GM03348 (cell line): ENCODE measurements around the gene ATF2.

Experiments
- DNase-seq: peaks from one replicate; pipeline ENCODE4 v3.0.0; 2012; ENCODE audit warnings: low spot score

ATF2 gene, protein sequence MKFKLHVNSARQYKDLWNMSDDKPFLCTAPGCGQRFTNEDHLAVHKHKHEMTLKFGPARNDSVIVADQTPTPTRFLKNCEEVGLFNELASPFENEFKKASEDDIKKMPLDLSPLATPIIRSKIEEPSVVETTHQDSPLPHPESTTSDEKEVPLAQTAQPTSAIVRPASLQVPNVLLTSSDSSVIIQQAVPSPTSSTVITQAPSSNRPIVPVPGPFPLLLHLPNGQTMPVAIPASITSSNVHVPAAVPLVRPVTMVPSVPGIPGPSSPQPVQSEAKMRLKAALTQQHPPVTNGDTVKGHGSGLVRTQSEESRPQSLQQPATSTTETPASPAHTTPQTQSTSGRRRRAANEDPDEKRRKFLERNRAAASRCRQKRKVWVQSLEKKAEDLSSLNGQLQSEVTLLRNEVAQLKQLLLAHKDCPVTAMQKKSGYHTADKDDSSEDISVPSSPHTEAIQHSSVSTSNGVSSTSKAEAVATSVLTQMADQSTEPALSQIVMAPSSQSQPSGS

DNA sequence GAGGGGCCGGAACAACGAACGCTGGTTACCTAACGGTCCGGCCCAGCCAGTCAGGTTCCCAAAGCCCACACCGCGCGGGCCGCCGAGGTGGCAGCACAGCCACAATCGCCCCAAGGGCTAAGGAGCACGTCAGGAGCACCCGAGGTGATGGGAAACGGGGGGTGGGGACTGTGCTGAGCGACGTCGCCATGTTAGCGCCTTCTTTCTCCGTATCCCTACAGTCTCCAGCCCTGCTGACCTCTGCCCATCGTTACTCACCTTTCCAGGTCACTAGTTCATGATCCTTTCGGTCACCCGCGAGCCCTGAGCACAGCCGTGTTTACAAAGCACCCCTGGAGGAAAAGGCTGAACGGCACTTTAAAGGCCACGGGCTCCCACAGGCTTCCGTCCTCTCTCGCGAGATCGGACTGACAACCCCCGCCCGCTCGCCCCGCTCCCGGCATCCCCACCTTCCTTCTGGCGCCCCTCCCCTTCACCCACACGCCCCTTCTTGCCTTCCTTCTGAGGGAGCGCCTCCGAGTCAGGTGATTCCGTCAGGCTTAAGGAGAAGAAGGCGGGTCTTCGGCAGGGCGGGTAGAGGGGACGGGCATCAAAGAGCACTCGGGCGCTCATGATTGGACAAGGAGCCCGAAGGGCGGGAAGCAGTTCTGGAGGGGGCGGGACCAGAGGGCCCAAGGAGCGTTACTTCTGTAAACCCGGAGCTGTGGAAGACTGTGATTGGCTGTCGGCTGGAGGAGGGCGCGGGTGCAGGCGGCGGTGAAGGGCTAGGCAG, at the start of gene ATF2:
Gene ATF2 (minus strand): TSS at position 412 of the 772 bp plus-strand sequence. CDS start 31,760 bp downstream, outside the sequence.
- peak; percentile 97 for DNase-seq

DNA sequence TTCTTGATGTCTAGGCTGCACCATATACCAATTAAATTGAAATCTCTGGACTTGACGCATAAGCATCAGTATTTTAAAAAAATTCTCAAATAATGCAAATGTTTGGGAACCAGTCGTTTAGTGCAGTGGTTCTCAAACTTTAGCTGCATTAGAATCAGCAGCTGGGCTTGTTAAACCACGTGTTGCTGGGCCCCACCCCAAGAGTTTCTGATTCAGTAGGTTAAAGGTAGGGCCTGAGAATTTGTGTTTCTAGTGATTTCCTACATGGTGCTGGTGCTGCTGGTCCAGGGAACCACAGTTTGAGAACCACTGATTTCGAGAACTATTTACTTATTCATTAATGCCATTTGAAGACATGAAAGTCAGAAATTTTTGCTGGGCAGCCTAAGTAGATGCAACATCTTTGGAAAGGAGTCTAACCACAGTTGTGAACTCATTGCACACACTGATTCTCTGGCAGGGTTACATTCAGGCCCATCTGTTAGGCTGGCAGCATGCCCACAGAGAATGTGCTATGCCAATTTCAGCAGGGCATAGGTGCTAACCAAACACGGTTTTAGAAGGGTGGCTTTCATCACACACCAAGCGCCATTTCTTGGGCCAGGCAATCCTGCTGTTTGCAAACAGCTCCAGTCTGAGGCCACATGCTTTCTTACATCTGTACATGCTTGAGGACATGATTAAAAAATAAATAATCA, 39.9 kb upstream of the ATF2 start:
- no peak for DNase-seq

DNA sequence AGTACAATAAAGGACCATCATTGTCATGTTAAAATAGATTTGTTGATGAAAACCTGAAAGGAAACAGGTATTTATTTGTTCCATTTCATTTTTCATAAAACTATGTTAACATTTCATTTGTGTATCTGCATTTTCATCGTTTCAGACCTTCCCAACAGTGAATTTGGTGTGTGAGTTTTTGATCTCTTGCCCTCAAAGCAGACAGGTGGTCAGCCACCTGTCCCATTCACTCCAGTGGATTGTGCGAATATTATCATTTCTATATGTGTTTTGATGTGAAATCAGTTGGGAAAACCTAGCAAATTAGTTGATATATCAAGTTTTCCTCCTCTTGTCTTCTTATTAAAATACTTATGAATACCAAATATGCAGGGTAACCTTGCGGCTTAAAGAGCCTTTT, 38.9 kb upstream of the ATF2 start:
- DNase-seq = no peak

DNA sequence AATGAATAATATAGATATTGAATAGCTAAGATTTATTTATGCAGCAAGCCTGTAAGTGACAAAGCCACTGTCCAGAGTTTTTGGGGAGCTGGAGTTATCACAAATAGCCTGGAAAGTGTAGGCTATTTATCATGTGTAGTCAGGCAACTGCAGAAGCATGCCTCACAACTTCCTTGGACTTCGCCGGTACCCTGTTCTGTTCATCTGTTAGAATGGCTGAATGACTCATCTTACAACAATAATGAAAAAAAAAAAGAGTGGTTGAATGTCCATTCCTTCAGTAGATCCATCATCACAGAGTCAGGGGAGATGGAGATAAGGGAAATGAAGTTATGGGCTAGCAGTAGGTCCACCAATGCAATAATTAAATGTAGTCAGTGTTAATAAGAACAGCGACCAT, 37.5 kb upstream of the ATF2 start:
- DNase-seq = peak; percentile 5

DNA sequence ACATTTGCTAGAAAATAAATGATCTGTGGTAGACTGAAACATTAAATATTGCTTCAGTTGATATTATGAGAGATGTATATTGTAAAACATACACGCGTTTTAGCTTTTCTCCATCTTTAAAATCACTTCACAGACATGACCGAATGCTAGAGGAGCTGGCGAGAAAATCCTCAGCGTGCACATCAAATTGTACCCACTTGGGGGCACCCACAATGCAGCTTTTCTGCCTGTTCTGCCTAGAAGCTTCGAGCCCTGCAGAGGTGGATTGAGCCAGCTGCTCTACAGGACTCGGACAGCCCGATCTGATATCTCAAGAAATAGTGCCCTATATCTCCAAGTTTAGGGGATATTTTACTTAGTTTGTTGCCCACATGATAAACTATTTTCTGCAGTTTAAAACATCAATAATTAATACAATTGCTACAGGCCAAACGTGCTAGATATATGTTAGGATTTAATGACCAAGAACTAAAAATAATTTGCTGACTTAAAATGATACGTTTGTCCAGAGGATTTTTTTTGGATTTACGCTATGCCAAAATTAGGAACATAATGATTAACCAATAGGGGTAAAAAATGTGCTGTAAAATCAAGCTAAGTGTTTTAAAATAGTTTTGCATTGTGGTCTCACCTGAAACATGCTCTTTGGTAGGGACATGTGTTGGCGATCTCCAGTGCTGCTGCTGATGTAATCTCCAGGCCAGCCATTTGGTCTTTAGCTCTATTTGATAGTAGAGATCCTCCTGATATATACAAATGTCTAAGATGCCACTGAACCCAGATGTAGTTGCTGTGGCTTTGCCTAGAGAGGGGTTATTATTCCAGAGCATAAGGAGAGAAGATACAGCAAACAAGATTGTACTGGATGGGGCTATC, 35.9 kb upstream of the ATF2 start:
- peak; percentile 53 for DNase-seq

DNA sequence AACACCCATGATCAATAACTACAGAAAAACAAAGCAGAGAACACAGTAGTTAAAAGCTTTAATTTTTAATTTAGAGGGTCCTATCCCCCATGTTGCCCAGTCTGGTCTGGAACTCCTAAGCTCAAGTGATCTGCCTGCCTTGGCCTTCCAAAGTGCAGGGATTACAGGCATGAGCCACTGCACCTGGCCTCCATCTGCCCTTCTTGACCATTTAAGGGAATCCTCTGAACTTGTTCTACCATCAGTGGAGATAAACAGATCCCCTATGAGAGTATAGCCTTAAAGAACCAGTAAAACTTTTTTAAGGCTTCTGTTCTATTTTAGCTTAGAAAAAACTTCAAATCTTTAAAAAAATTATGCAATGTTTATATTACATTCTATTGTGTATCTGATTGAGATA, 27.0 kb upstream of the ATF2 start:
- DNase-seq = no peak

DNA sequence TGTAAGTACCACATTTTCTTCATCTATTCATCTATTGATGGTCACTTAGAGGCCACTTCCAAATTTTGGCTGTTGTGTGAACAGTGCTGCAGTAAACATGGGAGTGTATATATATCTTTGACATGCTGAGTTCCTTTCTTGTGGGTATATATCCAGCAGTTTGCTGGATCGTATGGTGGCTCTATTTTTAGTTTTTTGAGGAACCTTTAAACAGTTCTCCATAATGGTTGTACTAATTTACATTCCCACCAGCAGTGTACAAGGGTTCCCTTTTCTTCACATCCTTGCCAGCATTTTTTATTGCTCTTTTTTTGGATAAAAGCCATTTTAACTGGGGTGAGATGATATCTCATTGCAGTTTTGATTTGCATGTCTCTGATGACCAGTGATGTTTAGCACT, 20.8 kb upstream of the ATF2 start:
- DNase-seq = no peak

DNA sequence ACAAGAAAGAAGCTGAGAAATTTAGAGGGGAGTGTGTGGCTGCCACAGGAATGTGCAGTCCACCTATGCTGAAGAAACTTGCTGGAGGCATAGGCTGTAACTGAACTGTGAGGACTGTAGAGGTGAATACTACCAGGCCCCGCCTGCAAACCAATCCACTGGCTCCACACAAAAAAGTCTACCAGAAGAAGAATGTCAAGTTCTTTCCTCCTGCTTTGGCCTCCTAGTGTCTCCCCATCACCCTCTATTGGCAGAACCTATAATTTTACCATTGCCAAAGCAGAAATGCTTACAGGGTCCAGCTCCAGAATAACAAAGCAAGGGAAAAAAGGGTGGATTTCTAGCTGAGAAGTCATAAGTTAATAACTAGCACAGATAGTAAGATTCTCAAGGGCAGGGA, 19.4 kb upstream of the ATF2 start:
- peak; percentile 7 for DNase-seq

DNA sequence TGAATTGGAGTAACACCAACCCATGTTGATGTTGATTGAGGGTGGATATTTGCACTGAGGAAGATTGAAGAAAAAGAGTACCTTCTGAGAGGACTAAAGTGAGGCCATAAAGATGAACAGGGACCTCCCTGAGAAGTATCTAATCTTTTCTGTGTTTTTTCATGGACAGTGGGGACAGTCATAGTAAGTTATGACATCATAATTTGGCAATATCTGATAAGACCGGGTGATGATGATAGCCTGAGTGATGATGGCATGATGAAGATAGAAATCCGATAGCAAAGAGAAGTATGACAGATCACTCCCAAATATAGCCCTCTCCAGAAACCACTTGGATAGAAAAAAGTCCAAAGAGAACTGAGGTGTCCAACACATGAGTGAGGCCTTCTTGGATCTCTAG, 15.7 kb upstream of the ATF2 start:
- DNase-seq = no peak

DNA sequence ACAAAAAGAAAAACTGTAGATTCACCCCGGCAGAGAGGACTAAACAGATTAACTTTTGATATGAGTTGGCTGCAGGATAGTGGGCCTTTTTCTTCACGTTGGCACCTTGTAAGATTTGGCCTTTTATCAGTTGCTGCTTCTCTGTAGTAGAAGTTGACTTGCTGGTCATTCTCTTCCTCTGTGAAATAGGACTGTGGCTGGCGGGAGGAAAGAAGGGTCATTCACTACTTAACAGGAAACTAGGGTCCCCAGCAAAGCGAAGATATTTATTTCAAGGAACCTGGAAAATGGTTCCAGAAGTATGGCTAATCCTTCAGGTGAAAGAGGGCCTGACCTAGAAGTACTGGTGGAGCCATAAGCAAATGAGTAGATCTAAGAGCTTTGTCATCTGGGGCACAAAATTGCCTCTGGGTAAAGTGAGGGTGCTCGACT, 13.9 kb upstream of the ATF2 start:
- DNase-seq = no peak

DNA sequence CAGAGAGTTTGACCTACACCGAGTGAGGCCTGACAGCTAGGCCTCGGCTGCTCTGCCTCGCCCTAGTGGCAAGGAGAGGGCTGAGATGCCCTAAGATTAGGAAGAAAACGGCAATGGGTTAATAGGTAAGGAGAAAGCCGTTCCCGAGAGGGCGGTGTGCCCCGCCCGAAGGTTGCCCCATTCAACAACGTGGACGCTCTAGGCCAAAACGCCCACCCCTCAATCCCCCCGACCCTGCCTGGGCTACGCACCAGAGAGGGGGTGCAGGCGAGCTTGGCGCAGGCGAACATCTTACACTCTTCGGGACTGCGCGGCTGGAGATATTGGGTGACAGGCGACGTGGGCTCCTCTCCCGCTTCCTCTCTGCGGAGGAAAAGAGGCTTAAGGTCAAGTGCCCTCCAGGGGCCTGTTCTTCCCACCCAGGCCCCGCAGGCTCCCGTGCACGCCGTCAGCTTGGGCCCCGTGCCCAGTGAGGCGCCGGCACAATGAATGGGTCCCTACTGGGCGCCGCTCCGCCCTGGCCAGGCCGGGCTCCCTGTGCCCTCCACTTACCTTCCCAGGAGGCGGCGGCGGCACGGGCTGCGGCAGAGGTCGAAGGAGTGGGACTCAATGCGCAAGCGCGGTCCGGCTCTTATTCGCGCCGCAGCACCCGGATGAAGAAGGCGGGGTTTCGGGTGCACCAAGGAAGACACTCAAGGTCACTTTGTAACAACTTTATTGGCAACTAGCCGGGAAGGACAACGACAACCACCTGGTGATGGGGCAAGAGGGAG, 13.3 kb upstream of the ATF2 start, which contains the start of gene ATP5MC3:
Gene ATP5MC3 (minus strand): TSS at position 607 of the 773 bp plus-strand sequence. CDS start 317 bp downstream, at position 290.
- DNase-seq = peak; percentile 97

DNA sequence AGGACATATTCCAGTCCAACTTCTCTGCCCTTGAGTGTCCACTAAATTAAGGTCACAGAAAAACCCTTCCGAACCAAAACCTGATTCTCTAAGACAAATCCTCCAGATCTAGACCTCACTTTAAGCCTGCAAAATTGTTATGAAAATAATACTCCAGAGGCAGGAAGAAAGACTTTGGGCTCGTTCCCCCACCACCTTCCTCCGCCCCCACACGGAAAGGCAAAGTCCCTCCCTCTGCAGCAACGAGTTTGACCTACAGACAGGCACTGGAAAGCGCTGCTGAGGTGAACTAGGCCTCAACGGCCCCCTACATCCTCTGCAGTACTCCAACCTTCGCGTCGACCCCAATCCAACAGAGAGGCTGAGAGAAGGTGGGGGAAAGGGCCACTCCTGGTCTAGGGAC, 12.7 kb upstream of the ATF2 start:
- DNase-seq = peak; percentile 61

DNA sequence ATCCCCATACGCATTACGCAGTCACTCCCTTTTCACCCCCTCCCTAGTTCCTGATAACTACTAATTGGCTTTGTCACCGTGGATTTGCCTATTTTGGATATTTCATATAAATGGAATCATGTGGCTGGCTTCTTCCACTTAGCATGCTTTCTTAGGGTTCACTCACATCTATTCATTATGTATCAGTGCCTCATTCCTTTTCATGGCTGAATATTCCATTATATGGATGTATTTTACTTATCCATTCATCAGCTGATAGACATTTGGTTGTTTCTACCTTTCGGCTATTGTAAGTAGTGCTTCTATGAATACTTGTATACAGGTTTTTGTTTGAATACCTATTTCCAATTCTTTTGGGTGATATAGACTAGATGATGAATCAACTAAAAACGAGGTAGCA, 8.6 kb upstream of the ATF2 start:
- no peak for DNase-seq

DNA sequence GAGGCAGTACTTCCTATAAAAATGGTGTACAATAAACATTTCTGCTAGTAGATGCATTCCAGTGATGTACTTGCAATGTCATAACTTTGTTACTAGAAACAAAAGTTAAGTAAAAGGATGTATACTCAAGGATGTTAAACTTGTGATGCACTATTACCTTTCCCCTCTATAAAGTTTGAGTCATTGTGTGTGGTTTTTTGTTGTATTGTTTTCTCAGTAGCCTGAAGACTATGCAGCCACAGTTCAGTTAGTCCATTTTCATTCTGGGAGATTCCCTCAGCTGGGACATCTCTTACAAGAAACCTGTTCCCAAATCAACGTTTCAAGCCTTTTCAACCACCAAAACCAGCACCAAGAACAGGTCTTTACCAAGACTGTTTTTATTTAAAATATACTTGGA, 7.9 kb upstream of the ATF2 start:
- DNase-seq = no peak

DNA sequence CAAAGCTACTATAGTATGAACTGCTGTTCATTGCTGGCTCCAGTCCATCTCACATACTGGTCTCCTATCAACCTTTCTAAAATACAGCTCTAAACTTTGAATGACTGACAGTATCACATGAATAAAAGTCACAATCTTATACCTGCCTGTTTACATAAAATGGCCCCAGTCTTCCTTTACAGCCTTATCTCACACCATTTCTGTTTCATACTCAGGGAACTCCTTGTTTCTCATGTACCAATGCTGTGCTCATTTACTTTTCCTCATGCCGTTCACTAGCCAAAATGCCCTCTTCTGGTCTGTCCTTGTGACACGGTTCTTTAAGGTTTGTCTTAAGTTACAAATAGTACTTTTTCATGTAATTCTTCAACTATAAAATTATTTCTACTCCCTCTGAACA, 7.3 kb upstream of the ATF2 start:
- DNase-seq = no peak

DNA sequence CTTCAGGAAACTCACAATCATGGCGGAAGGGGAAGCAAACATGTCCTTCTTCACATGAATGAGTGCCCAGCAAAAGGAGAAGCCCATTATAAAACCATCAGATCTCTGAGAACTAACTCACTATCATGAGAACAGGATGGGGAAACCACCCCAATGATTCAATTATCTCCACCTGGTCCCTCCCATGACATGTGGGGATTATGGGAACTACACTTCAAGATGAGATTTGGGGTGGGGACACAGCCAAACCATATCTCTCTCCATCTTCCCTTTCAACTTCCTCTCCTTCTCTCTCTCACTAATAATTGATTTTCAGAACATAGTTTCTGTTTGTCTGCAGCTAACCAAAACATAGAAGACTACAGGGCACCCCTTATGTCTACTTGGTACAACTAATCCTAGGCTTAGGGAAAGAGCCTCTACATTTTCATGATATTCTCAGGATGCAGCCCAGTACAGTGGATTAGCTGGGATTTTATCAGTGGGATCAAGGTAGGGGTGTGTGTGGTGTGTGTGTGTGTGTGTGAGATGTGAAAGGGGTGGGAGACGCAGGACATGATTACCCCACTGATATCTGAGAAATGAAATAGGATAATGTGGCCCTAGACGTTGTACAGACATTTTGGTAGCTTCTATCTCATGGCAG, 2.8 kb upstream of the ATF2 start:
- no peak for DNase-seq

DNA sequence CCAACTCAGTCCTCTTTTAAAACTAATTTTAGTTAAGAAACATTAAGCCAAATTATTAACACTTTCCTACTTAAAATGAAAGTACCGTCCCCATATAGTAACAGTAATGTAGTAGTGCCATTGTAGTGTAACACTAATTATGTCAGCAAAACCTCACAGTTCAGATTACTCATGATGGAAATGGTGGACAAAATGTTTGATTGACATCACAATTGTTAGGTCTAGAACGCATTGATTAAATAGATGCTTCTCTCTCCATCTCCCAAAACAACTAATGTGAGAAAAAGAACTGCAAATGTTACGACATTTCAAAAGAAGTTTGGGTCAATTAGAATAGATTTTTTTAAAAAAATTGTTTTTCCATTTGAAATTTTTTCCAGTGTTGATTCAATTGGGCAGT, 1.2 kb upstream of the ATF2 start:
- no peak for DNase-seq

DNA sequence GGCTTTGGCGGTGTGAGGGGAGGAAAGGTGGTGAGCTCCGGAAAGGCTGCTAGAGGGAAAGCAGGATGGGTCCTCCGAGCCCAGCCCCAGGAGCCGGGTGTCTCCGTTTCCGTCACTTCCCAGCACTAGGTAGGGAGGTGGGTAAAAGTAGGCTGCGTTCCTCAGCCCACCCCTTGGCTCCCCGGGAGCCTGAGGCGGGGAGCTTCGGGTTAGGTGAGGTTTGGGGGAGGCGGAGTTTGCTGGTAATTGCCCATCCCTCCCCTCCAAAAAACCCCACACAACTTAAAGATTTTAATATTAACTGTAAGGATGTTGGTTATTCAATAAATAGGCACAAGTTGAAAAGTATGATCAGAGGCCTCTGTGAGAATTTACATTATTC, 552 bp upstream of the ATF2 start:
- DNase-seq = no peak

DNA sequence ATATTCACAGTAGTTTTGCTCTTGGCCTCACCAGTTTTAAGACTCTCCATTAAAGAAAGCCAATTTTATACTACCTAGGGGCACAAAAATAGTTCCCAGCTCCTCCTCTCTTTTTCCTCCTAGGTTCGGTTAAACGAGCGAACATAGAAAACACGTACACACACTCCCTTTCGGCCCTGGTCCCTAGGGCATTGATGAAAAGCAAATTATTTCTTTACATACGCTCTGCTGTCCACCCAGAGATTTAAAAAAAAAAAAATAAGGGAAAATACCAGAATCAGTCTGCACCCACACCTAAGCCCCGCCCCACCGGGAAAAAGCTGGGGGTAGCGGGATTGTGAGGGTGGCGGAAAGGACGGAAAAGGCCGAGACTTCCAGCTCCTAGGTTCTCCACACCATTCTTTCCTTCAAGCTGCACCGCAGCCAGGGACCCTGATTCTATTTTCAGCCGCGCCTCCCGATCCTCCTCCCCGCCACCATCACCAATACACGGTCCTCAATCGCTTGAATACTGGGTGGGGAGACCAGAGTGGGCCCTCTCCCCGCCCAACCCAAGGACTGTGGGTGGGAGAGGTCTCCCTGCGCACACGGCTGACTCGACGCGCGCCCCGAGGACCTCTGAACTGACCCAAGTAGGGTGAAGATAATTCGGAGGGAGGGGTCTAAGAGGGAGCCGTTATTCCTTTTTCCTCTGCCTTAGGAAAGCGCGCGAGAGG, 769 bp downstream of the ATF2 start:
- peak; percentile 73 for DNase-seq
